HG02852 (cell line): ENCODE measurements around the gene WWP2.
"Not testable (repeated sequence)": the region's sequence is repeated elsewhere in the genome, so short reads cannot be mapped to it uniquely, and the experiment has no call there.

ENCODE experiments used
- ATAC-seq: cut with Tn5 transposase; IDR thresholded peaks from one replicate; pipeline ENCODE4 v1.9.1; 2021; ENCODE audit warnings: mild to moderate bottlenecking, moderate library complexity; ENCODE audit not compliant: unreplicated experiment

WWP2 gene

GRCh38 chr16:69761983-69762813, at the start of gene WWP2:
TSS of gene WWP2 (plus strand) at chr16:69762332. CDS start at chr16:69787011, 24,679 bp downstream.
- ATAC-seq = peak; percentile 77

GRCh38 chr16:69712914-69713581, 49.1 kb upstream of the WWP2 start:
- ATAC-seq = no peak

GRCh38 chr16:69717066-69717465, 45.1 kb upstream of the WWP2 start:
- ATAC-seq = no peak

GRCh38 chr16:69718111-69718764, 43.9 kb upstream of the WWP2 start:
- ATAC-seq = no peak

GRCh38 chr16:69720822-69721430, 41.2 kb upstream of the WWP2 start:
- ATAC-seq = no peak

- no peak for ATAC-seq
Observed at GRCh38 chr16:69721441-69721957, 40.6 kb upstream of the WWP2 start.

GRCh38 chr16:69724414-69724873, 37.7 kb upstream of the WWP2 start:
- no peak for ATAC-seq

- no peak for ATAC-seq
Observed at GRCh38 chr16:69724981-69725479, 37.1 kb upstream of the WWP2 start.

- no peak for ATAC-seq
Observed at GRCh38 chr16:69725480-69726312, 36.4 kb upstream of the WWP2 start.

GRCh38 chr16:69726313-69727060, 35.6 kb upstream of the WWP2 start, which contains the start of gene NQO1:
TSS of gene NQO1 (minus strand) at chr16:69726560. CDS start at chr16:69726439, 121 bp downstream.
- ATAC-seq = peak; percentile 99

GRCh38 chr16:69727916-69728270, 34.2 kb upstream of the WWP2 start:
- ATAC-seq = no peak

GRCh38 chr16:69729030-69729429, 33.1 kb upstream of the WWP2 start:
- ATAC-seq = not testable (repeated sequence)

- not testable (repeated sequence) for ATAC-seq
Observed at GRCh38 chr16:69731280-69731679, 30.9 kb upstream of the WWP2 start.

GRCh38 chr16:69732101-69732500, 30.0 kb upstream of the WWP2 start:
- ATAC-seq = no peak

- no peak for ATAC-seq
Observed at GRCh38 chr16:69741519-69741918, 20.6 kb upstream of the WWP2 start.

GRCh38 chr16:69741951-69742904, 19.9 kb upstream of the WWP2 start:
- ATAC-seq = no peak

- no peak for ATAC-seq
Observed at GRCh38 chr16:69744363-69745231, 17.5 kb upstream of the WWP2 start.
